CD4-positive, alpha-beta T cell (primary cell): ENCODE measurements around the gene SLC39A6. TPM values are rescaled to one million over a fixed set of nuclear protein-coding genes. Genes with fewer than 3 reads are reported as not detected.

Experiments
- ATAC-seq: fragments of 200-7000 bp; cut with Tn5 transposase; one replicate; pipeline ENCODE4 v1.10.0; 2022; ENCODE audit warnings: mild to moderate bottlenecking; ENCODE audit not compliant: poor library complexity
- CTCF ChIA-PET: fragments of 350-600 bp; sonication (Branson Sonifier 250); formaldehyde crosslinking; loops from one replicate; lab custom pipeline; 2021; ENCODE audit warnings: antibody characterized with exemption, inconsistent platforms; lab: Charles Lee
- POLR2A ChIA-PET: fragments of 350-600 bp; sonication (Branson Sonifier 250); formaldehyde crosslinking; loops from one replicate; lab custom pipeline; 2021; ENCODE audit warnings: antibody characterized with exemption, inconsistent platforms; lab: Charles Lee
- DNase-seq, 14 experiments: peaks; one replicate each; pipeline ENCODE4 v3.0.0-alpha.2; 2013 to 2020; ENCODE audit warnings: mixed read lengths in 2 of 14
- H3K27ac ChIP-seq, 2 donors: one replicate each; pipeline versions ENCODE4 v1.5.1 to v1.7.0; 2013; ENCODE audit warnings: low read length in 2 of 2, low read depth in 1 of 2, mild to moderate bottlenecking in 1 of 2
- H3K27me3 ChIP-seq, 2 experiments: 1 replicate in 1 of 2; 2 replicates in 1 of 2; pipeline versions ENCODE4 v1.6.1 to v1.7.0; 2013; ENCODE audit warnings: low read length in 2 of 2, control low read depth in 1 of 2, mild to moderate bottlenecking in 1 of 2, moderate library complexity in 1 of 2; ENCODE audit not compliant: insufficient read depth in 2 of 2, control insufficient read depth in 1 of 2
- H3K36me3 ChIP-seq: one replicate; pipeline ENCODE4 v1.6.1; 2013; ENCODE audit warnings: low read length, control low read depth; ENCODE audit not compliant: insufficient read depth
- H3K4me1 ChIP-seq: one replicate; pipeline ENCODE4 v1.6.1; 2013; ENCODE audit warnings: low read length, control low read depth; ENCODE audit not compliant: insufficient read depth
- H3K4me3 ChIP-seq: one replicate; pipeline ENCODE4 v1.5.1; 2013; ENCODE audit warnings: mild to moderate bottlenecking, low read length, moderate library complexity
- H3K9me3 ChIP-seq, 2 experiments: 1 replicate in 1 of 2; 2 replicates in 1 of 2; pipeline versions ENCODE4 v1.6.1 to v1.7.0; 2013; ENCODE audit warnings: low read length in 2 of 2, mild to moderate bottlenecking in 2 of 2, control low read depth in 1 of 2, moderate library complexity in 1 of 2; ENCODE audit not compliant: control insufficient read depth in 1 of 2, insufficient read depth in 1 of 2
- H3K27ac Mint-ChIP-seq: one replicate; pipeline ENCODE4 v1.8.0; 2020; ENCODE audit warnings: mixed read lengths
- H3K27me3 Mint-ChIP-seq: one replicate; pipeline ENCODE4 v1.8.0; 2021; ENCODE audit warnings: mixed read lengths
- H3K36me3 Mint-ChIP-seq: one replicate; pipeline ENCODE4 v1.8.0; 2021; ENCODE audit warnings: low read depth, mixed read lengths
- H3K4me1 Mint-ChIP-seq: one replicate; pipeline ENCODE4 v1.8.0; 2021; ENCODE audit warnings: low read depth, mixed read lengths
- H3K4me3 Mint-ChIP-seq: one replicate; pipeline ENCODE4 v1.8.0; 2020; ENCODE audit warnings: mild to moderate bottlenecking, mixed read lengths
- H3K9me3 Mint-ChIP-seq: one replicate; pipeline ENCODE4 v1.8.0; 2020; ENCODE audit warnings: mixed read lengths
- CTCF ChIP-seq: fragments of 200-600 bp; IDR thresholded peaks from one replicate; pipeline ENCODE4 v1.8.0; 2022; ENCODE audit warnings: antibody characterized with exemption, mild to moderate bottlenecking
- intact Hi-C, 2 experiments: fragments of 100-400 bp; cut with DNase I in 1 of 2; cut with micrococcal nuclease in 1 of 2; formaldehyde crosslinking; loops; one replicate each; pipeline versions ENCODE4 v1.15.1 to v1.9.0; 2023 to 2025; cut with DNase I, micrococcal nuclease
- total RNA-seq, 174 experiments: library from RNA in 2 of 174; stranded (reverse) in 2 of 174; gene quantifications; one replicate each; pipeline ENCODE4 v1.2.3 and lab custom pipeline; 2021 to 2026

Gene SLC39A6
- total RNA-seq, 2 experiments from 2014 or later: 10.6 to 11.0 TPM

- Histone ChIP-seq H3K9me3 (no peaks in the 10 kb centered on the region), H3K27me3 (no peaks in the 10 kb centered on the region), H3K4me1 (no peaks in the 10 kb centered on the region), H3K4me3 (no peak overlapping the region), H3K27ac (no peak overlapping the region), H3K36me3 (peaks cover 88% of the 10 kb centered on the region)
- peaks cover 8% of the 10 kb centered on the region for H3K4me1 Mint-ChIP-seq
- POLR2A ChIA-PET: interaction anchor here (0.6 to 1.6 kb wide), 2 partner anchors 21 to 566 kb away, joined by 3 to 4 read pairs; partner anchors contain the start of gene SLC39A6
- no peaks in the 10 kb centered on the region for H3K27me3 Mint-ChIP-seq
- intact Hi-C loops: loop anchor here in 1 of 2 experiments (10.0 kb wide), 1 partner anchor 65 kb away; no protein-coding TSS in a partner anchor
- peaks cover 94% of the 10 kb centered on the region for H3K36me3 Mint-ChIP-seq
- DNase-seq (no peak), ATAC-seq (no peak)
- TF ChIP-seq CTCF: no peak
- CTCF ChIA-PET: no interaction called here
- no peak overlapping the region for H3K27ac Mint-ChIP-seq
- H3K9me3 Mint-ChIP-seq: no peaks in the 10 kb centered on the region
- H3K4me3 Mint-ChIP-seq: no peak overlapping the region
Observed at GRCh38 chr18:36149514-36150289, 20.6 kb upstream of the SLC39A6 start.

- ChIA-PET CTCF (interaction anchor here (1.7 kb wide), 1 partner anchor 14 kb away, joined by 6 read pairs; no protein-coding TSS in a partner anchor), POLR2A (interaction anchor here (1.9 kb wide), 1 partner anchor 15 kb away, joined by 5 read pairs; the partner anchor contains the start of gene SLC39A6)
- Mint-ChIP-seq H3K4me3 (no peak overlapping the region), H3K36me3 (peaks cover 88% of the 10 kb centered on the region), H3K27ac (no peak overlapping the region), H3K4me1 (peaks cover 5% of the 10 kb centered on the region), H3K27me3 (no peaks in the 10 kb centered on the region), H3K9me3 (no peaks in the 10 kb centered on the region)
- DNase-seq (no peak), ATAC-seq (no peak)
- TF ChIP-seq CTCF: no peak
- H3K4me3 ChIP-seq: no peak overlapping the region
- no peaks in the 10 kb centered on the region for H3K9me3 ChIP-seq
- no peaks in the 10 kb centered on the region for H3K4me1 ChIP-seq
- H3K36me3 ChIP-seq: peaks cover 94% of the 10 kb centered on the region
- H3K27me3 ChIP-seq: no peaks in the 10 kb centered on the region
- intact Hi-C loops: no loop called here
- no peak overlapping the region for H3K27ac ChIP-seq
Observed at GRCh38 chr18:36143391-36143790, 14.3 kb upstream of the SLC39A6 start.

GRCh38 chr18:36142751-36143150, 13.6 kb upstream of the SLC39A6 start:
- Histone ChIP-seq H3K9me3 (no peaks in the 10 kb centered on the region), H3K27ac (no peak overlapping the region), H3K27me3 (no peaks in the 10 kb centered on the region), H3K4me1 (no peaks in the 10 kb centered on the region), H3K36me3 (peaks cover 94% of the 10 kb centered on the region), H3K4me3 (no peak overlapping the region)
- ATAC-seq (no peak), DNase-seq (no peak)
- ChIA-PET CTCF (no interaction called here), POLR2A (no interaction called here)
- Mint-ChIP-seq H3K4me3 (no peak overlapping the region), H3K27ac (no peak overlapping the region), H3K27me3 (no peaks in the 10 kb centered on the region), H3K9me3 (no peaks in the 10 kb centered on the region), H3K4me1 (peaks cover 8% of the 10 kb centered on the region), H3K36me3 (peaks cover 90% of the 10 kb centered on the region)
- no peak for TF ChIP-seq CTCF
- intact Hi-C loops: no loop called here
